ENCODE results near the gene EXTL2.

- TF ChIP-seq CTCF (IDR thresholded peaks at IDR 0.05): no peak
- no peak for TF ChIP-seq POLR2AphosphoS5 (IDR thresholded peaks at IDR 0.05; ENCODE audit: low read depth, low read length)
- no peak for TF ChIP-seq REST (IDR thresholded peaks at IDR 0.05; ENCODE audit: insufficient read depth in 1 of 2, low read depth in 2 of 2, low read length in 1 of 2)
- no peak for TF ChIP-seq SIN3A (IDR thresholded peaks at IDR 0.05; ENCODE audit: borderline replicate concordance, insufficient read depth, low read depth, low read length)
Measured at GRCh38 chr1:100927276-100927675, 32.6 kb upstream of the EXTL2 start.

Measured in Panc1 (cell line).